Upper lobe of right lung (tissue), 1 donor: ENCODE data around the gene INHBB. TPM values are rescaled to one million over a fixed set of nuclear protein-coding genes. Genes with fewer than 3 reads are reported as not detected.
A peak's percentile ranks its signal among the peaks of the same experiment; 100 is the strongest.
"Not testable (repeated sequence)": the region's sequence is repeated elsewhere in the genome, so short reads cannot be mapped to it uniquely, and the experiment has no call there.

Source experiments
- ATAC-seq: fragments of 200-7000 bp; cut with Tn5 transposase; one replicate; pipeline ENCODE4 v1.9.1; 2020; ENCODE audit warnings: mild to moderate bottlenecking, moderate library complexity
- DNase-seq: peaks from one replicate; pipeline ENCODE4 v3.0.0-alpha.2; 2020
- H3K27ac ChIP-seq: fragments of 200-600 bp; one replicate; pipeline ENCODE4 v1.8.0; 2022
- H3K27me3 ChIP-seq: fragments of 200-600 bp; one replicate; pipeline ENCODE4 v1.8.0; 2022; ENCODE audit warnings: mild to moderate bottlenecking
- H3K36me3 ChIP-seq: fragments of 200-600 bp; one replicate; pipeline ENCODE4 v1.8.0; 2022
- H3K4me1 ChIP-seq: fragments of 200-600 bp; one replicate; pipeline ENCODE4 v1.8.0; 2022
- H3K4me3 ChIP-seq: fragments of 200-600 bp; one replicate; pipeline ENCODE4 v1.8.0; 2022; ENCODE audit warnings: mild to moderate bottlenecking
- H3K9me3 ChIP-seq: fragments of 200-600 bp; one replicate; pipeline ENCODE4 v1.8.0; 2022
- CTCF ChIP-seq: fragments of 200-600 bp; IDR thresholded peaks from one replicate; pipeline ENCODE4 v1.8.0; 2022; ENCODE audit warnings: antibody characterized with exemption
- intact Hi-C: fragments of 100-400 bp; cut with DNase I; formaldehyde crosslinking; loops from one replicate; pipeline ENCODE4 v1.11.0; 2022
- total RNA-seq: library from RNA; stranded (reverse); fragmentation: NEBNext Ultra II Directional; extraction: Animal tissue kit (Norgen Biotek cat#: 25700); gene quantifications from one replicate; pipeline ENCODE4 v1.2.1, GENCODE V29; 2021
- donor health status: DM: no; HTN: yes; CAD: no; lungs with severe emphysema.

Gene INHBB
- total RNA-seq, 1 donor from 2014 or later, result 12.3 TPM

GRCh38 chr2:120308038-120308910, 37.7 kb upstream of the INHBB start:
- intact Hi-C loops, result no loop called here
- H3K4me3 ChIP-seq, result no peak overlapping the region
- H3K4me1 ChIP-seq, result peaks cover 8% of the 10 kb centered on the region
- no peaks in the 10 kb centered on the region for H3K36me3 ChIP-seq
- no peak overlapping the region for H3K27ac ChIP-seq
- TF ChIP-seq CTCF, result no peak
- ATAC-seq (no peak), DNase-seq (peak; percentile 57)
- no peaks in the 10 kb centered on the region for H3K9me3 ChIP-seq
- H3K27me3 ChIP-seq, result no peaks in the 10 kb centered on the region

GRCh38 chr2:120310136-120310535, 35.8 kb upstream of the INHBB start:
- H3K27me3 ChIP-seq, result no peaks in the 10 kb centered on the region
- intact Hi-C loops, result loop anchor here (10.0 kb wide), 1 partner anchor 85 kb away; the partner anchor contains the start of gene TMEM185B
- no peak overlapping the region for H3K4me3 ChIP-seq
- no peak for TF ChIP-seq CTCF
- no peaks in the 10 kb centered on the region for H3K36me3 ChIP-seq
- H3K27ac ChIP-seq, result no peak overlapping the region
- ATAC-seq (no peak), DNase-seq (no peak)
- H3K4me1 ChIP-seq, result peaks cover 13% of the 10 kb centered on the region
- no peaks in the 10 kb centered on the region for H3K9me3 ChIP-seq

GRCh38 chr2:120310841-120311240, 35.1 kb upstream of the INHBB start:
- H3K27me3 ChIP-seq, H3K9me3 ChIP-seq, H3K27ac ChIP-seq, H3K36me3 ChIP-seq, ATAC-seq, H3K4me3 ChIP-seq: not testable (repeated sequence)
- H3K4me1 ChIP-seq, result peaks cover 13% of the 10 kb centered on the region
- peak; percentile 28 for DNase-seq
- intact Hi-C loops, result loop anchor here (10.0 kb wide), 1 partner anchor 86 kb away; the partner anchor contains the start of gene TMEM185B

GRCh38 chr2:120312076-120312475, 33.9 kb upstream of the INHBB start:
- H3K9me3 ChIP-seq, result no peaks in the 10 kb centered on the region
- H3K4me3 ChIP-seq, result no peak overlapping the region
- no peaks in the 10 kb centered on the region for H3K27me3 ChIP-seq
- no peak for ATAC-seq
- H3K36me3 ChIP-seq, result no peaks in the 10 kb centered on the region
- DNase-seq, result peak; percentile 35
- TF ChIP-seq CTCF, result no peak
- H3K27ac ChIP-seq, result no peak overlapping the region
- peaks cover 13% of the 10 kb centered on the region for H3K4me1 ChIP-seq
- intact Hi-C loops, result loop anchor here (10.0 kb wide), 1 partner anchor 87 kb away; the partner anchor contains the start of gene TMEM185B

- peak overlapping the region; percentile 52 for H3K4me3 ChIP-seq
- H3K27ac ChIP-seq, result peak overlapping the region; percentile 5
- peak; percentile 91 for DNase-seq
- intact Hi-C loops, result loop anchor here (10.0 kb wide), 1 partner anchor 88 kb away; the partner anchor contains the start of gene TMEM185B
- H3K36me3 ChIP-seq, result no peaks in the 10 kb centered on the region
- no peaks in the 10 kb centered on the region for H3K27me3 ChIP-seq
- H3K9me3 ChIP-seq, result no peaks in the 10 kb centered on the region
- peaks cover 13% of the 10 kb centered on the region for H3K4me1 ChIP-seq
- peak; percentile 92 for TF ChIP-seq CTCF
- ATAC-seq, result peak; percentile 92
Observed at GRCh38 chr2:120312860-120313694, 32.9 kb upstream of the INHBB start.
